GM19351 (cell line): ENCODE measurements around the gene LARGE1.
"Not testable (repeated sequence)": the region's sequence is repeated elsewhere in the genome, so short reads cannot be mapped to it uniquely, and the experiment has no call there.

Source experiments
- ATAC-seq: cut with Tn5 transposase; IDR thresholded peaks from one replicate; pipeline ENCODE4 v1.9.1; 2021; ENCODE audit warnings: mild to moderate bottlenecking, moderate library complexity; ENCODE audit not compliant: unreplicated experiment

The LARGE1 gene

DNA sequence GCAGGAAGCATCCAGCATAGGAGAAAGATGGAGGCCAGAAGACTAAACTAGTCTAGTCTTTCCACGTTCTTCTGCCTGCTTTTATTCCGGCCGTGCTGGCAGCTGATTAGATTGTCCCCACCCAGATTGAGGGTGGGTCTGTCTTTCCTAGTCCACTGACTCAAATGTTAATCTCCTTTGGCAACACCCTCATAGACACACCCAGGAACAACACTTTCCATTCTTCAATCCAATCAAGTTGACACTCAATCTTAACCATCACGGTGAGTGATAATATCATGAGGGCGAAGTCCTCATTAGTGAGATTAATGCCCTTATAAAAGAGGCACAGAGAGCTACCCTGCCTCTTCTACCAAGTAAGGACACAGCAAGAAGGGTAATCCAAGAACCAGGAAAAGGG, 424.2 kb downstream of the LARGE1 start:
- ATAC-seq: no peak

DNA sequence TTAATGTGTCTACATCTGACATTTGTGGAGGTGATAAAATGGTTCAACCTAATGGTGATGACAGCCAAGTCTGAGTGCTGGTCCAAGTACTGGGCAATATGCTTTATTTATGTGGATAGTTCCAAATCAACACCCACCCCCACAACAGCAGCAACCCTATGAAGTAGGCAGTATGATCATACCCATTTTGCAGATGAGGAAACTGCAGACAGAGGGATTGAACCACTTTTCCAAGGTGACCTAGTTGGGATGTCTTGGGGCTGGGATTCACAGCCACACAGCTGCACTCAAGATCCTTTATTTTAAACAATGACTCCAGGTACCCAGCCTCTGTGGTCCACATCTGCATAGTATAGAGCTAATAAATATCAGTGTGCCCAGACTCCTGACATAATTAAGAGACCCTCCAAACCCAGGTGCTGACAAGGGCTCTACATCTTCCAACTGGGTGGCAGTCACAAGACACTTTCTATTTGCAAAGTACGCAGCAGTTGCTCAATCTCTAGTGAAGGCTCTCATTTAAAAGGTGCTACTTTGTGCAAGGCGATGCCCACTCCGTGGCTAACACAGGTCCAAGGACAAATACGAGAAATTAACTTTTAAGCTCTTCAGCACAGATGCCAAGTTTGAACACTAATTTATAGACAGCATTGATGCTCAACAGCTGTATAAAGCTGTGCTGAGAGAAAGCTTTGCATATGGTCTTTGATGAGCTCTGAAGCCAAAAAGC, 426.6 kb downstream of the LARGE1 start:
- ATAC-seq: no peak

- ATAC-seq: no peak
Measured at GRCh38 chr22:33492210-33492651, 428.0 kb downstream of the LARGE1 start.

DNA sequence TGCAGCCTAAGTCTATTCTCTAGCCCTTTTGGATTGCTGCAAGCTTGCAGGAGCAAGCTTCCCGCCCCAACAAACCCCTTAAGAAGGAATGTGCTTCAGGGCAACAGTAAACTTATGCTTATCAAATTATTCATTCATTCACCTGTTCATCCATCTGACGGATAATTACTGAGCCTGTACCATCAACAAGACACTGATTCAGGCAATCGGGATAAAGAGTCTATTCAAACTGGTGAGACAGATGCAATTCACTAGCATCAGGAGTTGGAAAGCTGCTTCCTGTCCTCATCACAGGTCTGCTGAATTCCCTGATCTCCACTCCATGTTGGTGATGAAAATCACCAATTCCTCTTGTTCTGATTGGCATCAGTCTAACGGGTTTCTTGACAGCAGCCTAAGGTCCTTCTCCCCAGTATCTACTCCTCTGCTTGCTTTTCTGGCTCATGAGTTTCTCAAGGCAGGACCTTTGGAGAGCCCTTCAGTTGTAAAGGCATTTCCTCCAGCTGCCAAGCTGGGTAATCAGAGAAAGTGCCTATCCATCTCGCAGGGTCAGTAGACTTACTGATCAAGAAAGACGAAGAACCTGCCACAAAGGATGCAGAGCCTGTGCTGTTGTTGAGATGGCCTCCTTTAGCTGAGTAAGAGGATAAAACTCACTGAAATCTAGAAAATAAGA, 433.1 kb downstream of the LARGE1 start:
- no peak for ATAC-seq

DNA sequence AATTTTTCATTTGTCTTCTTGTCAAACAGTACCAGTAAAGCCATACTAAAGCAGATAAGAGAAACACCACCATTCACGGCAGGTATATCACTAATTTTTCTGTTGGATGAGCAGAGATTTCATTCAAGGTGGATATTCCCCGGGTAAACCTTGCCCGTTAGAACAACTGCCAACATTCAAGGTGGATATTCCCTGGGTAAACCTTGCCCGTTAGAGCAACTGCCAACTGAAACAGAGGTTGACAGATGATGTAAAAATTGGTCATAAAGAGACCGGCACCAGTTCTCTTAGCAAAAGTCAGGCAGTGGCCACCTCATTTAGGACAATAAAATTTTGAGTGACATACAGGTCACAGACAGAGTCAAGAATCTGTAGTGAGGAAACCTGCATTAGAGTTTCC, 438.7 kb downstream of the LARGE1 start:
- ATAC-seq: no peak

DNA sequence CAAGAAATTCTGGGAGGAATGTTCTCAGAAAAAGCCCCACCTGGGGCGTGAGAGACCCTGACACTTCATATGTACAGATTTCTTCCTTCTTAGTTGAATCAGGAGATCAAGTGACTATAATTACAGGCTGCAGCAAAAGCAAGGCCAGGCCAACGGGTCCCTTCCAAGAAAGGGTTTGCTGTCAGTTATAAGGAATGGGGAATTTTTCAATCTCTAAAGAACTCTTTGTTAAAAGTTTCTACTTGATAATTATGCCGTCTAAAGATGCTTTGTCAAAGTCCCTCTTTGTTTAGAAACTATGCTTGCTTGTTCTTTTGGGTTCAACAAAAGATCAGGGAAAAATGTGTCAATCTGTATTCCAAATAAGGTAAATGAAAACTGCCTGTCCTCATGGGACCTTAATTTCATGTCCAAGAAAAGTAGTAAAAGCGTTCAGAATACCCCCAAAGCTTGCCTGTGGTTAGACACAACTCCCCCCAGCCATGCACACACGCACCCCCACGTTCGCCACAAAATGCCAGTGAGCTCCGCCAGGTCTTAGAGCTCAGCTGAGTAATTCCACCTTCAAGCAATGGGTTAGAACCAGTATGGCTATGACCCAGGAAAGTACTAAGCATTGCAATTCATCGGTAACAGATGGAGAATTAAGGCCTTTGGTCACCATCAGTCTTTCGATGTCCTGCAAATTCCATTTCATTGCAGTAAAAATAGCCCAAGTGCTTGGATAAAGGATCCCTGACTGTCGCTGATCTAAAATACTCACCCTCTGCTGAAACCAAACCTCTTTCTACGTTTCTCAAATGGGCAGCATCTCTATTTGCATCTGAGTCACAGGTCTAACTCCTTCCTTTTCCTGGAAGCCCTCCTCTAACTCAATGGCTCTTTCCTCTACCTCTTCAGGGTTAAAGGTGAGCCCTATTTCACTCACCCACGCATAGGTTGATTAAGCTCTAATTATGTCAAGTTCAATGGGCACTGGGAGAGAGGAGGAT, 442.9 kb downstream of the LARGE1 start:
- ATAC-seq: no peak

GRCh38 chr22:33476716-33477115, 443.6 kb downstream of the LARGE1 start:
- ATAC-seq: no peak

DNA sequence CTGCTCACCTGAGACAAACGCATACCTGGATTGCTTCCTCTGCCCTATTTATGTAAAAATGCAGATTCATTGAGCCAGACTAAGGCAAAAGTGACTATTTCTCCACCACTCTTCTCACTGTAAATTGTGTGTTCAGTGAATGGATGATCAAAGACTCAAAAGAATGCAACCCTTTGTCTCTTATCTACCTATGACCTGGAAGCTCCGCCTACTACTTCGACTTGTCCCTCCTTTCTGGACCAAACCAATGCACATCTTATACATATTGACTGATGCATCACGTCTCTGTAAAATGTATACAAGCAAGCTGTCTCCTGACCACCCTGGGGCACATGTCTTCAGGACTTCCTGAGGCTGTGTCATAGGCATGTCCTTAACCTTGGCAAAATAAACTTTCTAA, 444.1 kb downstream of the LARGE1 start:
- no peak for ATAC-seq

GRCh38 chr22:33474587-33474986, 445.7 kb downstream of the LARGE1 start:
- ATAC-seq: no peak

DNA sequence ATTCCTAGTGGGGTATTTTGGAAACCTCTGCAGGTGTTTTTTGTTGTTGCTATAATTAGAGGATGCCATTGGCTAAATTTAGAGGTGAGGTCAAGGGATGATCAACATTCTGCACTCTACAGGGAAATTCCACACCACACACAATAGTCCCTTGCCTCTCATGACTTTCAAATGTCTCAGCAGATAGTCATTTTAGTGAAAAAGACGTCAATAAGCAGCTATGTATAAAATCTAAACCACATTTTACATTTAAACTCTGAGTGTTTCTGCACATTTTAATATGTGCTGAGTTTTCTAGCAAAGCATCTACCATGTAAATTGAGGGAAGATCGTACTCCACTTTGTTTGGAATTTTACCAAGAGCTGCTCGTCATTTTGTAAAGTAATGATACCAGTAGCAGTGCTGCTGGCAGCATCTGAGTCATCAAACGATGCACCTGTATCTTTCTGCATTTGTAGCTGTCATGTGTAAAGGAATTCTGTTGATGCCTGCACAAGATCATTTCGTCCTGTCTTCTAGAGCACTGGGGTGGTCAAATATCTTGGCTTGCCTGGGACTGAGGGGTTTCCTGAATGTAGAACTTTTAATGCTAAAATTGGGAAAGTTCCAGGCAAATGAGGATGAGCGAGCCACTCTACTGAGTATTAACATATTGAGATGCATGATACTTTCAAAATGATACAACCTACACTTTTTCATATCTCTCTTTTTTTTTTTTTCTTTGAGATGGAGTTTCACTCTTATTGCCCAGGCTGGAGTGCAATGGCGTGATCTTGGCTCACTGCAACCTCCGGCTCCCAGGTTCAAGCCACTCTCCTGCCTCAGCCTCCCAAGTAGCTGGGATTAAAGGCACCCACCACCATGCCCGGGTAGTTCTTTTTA, 447.6 kb downstream of the LARGE1 start:
- peak; percentile 59 for ATAC-seq

DNA sequence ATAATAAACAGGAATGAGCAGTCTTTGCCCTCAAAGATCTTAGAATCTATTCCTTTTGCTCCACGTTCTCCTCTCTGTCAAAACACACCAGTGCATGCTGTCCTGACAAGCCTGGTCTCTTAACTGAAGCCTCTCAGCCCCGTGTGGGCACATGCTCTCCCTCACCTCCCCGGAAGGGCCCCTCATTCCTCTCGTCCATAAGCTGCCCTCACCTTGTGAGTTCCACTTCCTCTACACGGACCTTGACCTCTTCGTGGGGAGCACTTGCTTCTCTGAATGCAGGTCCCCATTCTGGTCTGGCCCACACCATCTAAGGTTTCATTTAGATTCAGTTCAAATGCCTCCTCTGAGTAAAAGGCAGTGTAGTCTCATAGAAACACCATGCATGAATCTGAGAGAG, 449.8 kb downstream of the LARGE1 start:
- ATAC-seq: no peak

DNA sequence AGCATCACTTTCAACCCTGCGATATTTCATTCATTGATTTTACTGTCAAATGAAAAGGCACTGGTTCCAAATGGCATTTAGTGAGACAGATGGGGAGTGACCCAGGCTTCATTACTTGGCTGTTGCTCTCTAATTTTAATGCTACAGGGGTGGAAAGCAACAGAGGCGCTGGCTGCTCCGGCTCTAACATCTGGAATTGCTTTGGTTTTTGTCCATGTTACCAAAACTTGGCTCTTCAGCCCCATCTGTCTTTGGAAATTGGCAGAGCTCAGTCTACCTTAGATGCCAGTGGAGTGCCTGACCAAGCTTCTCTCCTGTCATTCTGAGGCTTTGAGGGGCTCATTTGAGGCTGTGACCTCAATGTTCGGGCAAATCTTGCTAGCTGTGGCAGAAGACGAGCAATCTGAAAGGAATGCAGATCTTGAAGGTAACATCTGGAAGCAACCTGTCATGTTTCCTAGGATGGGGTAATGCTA, 452.6 kb downstream of the LARGE1 start:
- ATAC-seq: no peak

DNA sequence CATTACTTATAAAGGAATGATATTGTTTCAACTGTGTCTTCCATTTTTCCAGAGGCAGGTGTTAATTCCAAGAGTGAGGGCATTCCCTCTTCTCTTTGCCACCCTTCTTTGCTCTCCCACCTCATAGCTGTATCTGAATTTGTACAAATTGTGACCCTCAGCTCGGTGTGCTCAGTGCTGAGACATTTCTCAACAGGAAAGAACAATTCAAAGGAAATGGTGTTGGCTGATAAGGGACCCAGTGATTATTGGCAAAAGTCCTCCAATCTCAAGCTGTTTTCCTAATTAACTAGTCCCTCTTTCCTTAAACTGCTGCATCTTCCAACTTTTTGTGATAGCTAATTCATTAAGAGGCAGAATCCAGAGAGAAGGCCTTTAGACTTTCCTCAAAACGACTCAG, 453.2 kb downstream of the LARGE1 start:
- no peak for ATAC-seq

DNA sequence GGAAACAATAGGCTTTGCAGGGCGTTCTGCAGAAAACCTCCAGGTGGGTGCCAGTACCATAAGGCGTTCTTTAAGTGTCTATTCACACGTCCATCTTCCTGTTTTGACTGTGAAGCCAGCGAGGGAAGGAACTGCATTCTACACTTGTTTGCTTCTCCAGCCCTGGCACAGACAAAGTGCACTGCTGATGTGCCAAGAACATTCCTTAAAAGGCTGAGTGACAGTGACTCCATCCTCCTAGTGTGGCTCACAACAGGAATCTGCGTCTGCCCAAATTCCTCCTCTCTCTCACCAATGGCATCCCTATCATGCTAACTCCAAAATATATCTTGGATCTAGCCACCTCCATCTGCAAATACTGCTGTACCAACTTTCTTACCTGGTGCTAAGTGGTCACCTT, 454.7 kb downstream of the LARGE1 start:
- ATAC-seq: no peak

DNA sequence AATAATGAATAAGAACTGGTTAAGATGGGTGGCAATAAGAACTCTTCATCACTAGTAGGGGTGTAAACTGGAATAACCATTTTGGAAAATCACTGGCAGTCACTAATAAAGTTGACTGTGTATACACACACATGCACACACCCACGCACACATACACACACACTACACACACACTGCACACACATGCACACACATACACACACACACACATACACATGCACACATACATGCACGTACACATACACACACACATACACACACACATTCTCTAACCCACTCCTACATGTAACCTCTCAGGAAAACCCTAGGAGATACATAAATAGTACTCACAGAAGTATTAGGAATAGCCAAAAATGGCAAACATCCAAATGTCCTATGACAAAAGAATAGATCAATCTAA, 455.6 kb downstream of the LARGE1 start:
- ATAC-seq: no peak

GRCh38 chr22:33461698-33462434, 458.4 kb downstream of the LARGE1 start:
- ATAC-seq: no peak

GRCh38 chr22:33461245-33461644, 459.0 kb downstream of the LARGE1 start:
- not testable (repeated sequence) for ATAC-seq

- no peak for ATAC-seq
Measured at GRCh38 chr22:33459137-33459536, 461.1 kb downstream of the LARGE1 start.

DNA sequence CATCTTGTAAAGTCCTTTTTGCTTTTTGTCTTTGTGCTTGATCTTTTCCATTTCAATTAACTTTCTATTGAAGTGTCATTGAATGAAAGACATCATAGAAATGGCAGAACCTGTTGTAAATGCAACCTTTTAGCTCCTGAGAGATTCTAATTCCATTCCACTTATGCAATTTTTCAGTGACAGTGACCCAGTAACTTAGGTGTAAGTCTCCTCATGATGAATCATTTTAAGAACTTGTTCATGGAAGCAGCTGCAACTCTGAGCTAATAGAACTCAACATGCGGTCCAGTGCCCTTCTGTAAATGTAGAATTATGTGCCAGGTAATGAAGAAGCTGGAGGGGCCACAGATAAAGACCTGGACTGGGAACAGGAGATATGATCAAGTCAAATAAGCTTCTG, 463.8 kb downstream of the LARGE1 start:
- no peak for ATAC-seq

GRCh38 chr22:33455036-33455435, 465.2 kb downstream of the LARGE1 start:
- no peak for ATAC-seq
